OCI-LY7 (cell line): ENCODE results near the gene LGALS3. TPM values are rescaled to one million over a fixed set of nuclear protein-coding genes. Genes with fewer than 3 reads are reported as not detected.

Source experiments
- BruUV-seq: library from RNA; stranded (reverse); fragments of 400-500 nt; replicated peaks from 2 replicates; lab custom pipeline; 2021; lab: Mats Ljungman, UMichigan
- CTCF ChIA-PET: fragments of 300-600 bp; sonication (Branson Sonifier 250); formaldehyde crosslinking; loops from one replicate; lab custom pipeline; 2022; ENCODE audit warnings: antibody characterized with exemption; ENCODE audit not compliant: unreplicated experiment; lab: Charles Lee
- POLR2A ChIA-PET: fragments of 300-600 bp; sonication (Branson Sonifier 250); formaldehyde crosslinking; loops from one replicate; lab custom pipeline; 2022; ENCODE audit warnings: antibody characterized with exemption; lab: Charles Lee
- DNase-seq: peaks from one replicate; pipeline ENCODE4 v3.0.0-alpha.2; 2015; ENCODE audit warnings: low spot score
- H2AFZ ChIP-seq: fragments of 200-600 bp; sonication (generic), shearing (Covaris generic); 2 replicates; pipeline ENCODE4 v1.6.1; 2014; ENCODE audit warnings: mild to moderate bottlenecking, antibody characterized with exemption, low read length, moderate library complexity
- H3K27ac ChIP-seq: fragments of 200-600 bp; sonication (generic); 2 replicates; pipeline ENCODE4 v1.5.1; 2014; ENCODE audit warnings: mixed run types, low read depth, mild to moderate bottlenecking, moderate library complexity, low read length, inconsistent platforms; ENCODE audit not compliant: poor library complexity, severe bottlenecking
- H3K36me3 ChIP-seq: fragments of 200-600 bp; sonication (generic); 2 replicates; pipeline ENCODE4 v1.6.1; 2014; ENCODE audit warnings: mild to moderate bottlenecking, antibody characterized with exemption, low read length, moderate library complexity, mixed read lengths; ENCODE audit not compliant: insufficient read depth
- H3K4me1 ChIP-seq: fragments of 200-600 bp; sonication (generic); 2 replicates; pipeline ENCODE4 v1.5.1; 2014; ENCODE audit warnings: mild to moderate bottlenecking, low read length; ENCODE audit not compliant: insufficient read depth, poor library complexity, severe bottlenecking
- H3K4me2 ChIP-seq: fragments of 200-600 bp; sonication (generic); 2 replicates; pipeline ENCODE4 v1.6.1; 2014; ENCODE audit warnings: mild to moderate bottlenecking, low read length
- H3K4me3 ChIP-seq: fragments of 200-600 bp; sonication (generic); 2 replicates; pipeline ENCODE4 v1.5.1; 2014; ENCODE audit warnings: mild to moderate bottlenecking, low read depth, low read length; ENCODE audit not compliant: poor library complexity, severe bottlenecking
- H3K79me2 ChIP-seq: fragments of 200-600 bp; sonication (generic); 2 replicates; pipeline ENCODE4 v1.6.1; 2016; ENCODE audit warnings: low read depth, mild to moderate bottlenecking, low read length, moderate library complexity, mixed read lengths; ENCODE audit not compliant: insufficient read depth
- H3K9me2 ChIP-seq: fragments of 200-600 bp; sonication (generic); 2 replicates; pipeline ENCODE4 v1.6.1; 2016; ENCODE audit warnings: mild to moderate bottlenecking, low read length, mixed read lengths; ENCODE audit not compliant: insufficient read depth
- H3K9me3 ChIP-seq: fragments of 200-600 bp; sonication (generic); 2 replicates; pipeline ENCODE4 v1.6.1; 2014; ENCODE audit warnings: mild to moderate bottlenecking, mixed run types, low read length, mixed read lengths
- H4K20me1 ChIP-seq: fragments of 200-600 bp; sonication (generic); 2 replicates; pipeline ENCODE4 v1.6.1; 2014; ENCODE audit warnings: mild to moderate bottlenecking, antibody characterized with exemption, low read length, moderate library complexity, mixed read lengths; ENCODE audit not compliant: insufficient read depth
- CTCF ChIP-seq: fragments of 200-600 bp; sonication (generic); conservative IDR thresholded peaks from 2 replicates; pipeline ENCODE4 v1.5.1; 2014; ENCODE audit warnings: mild to moderate bottlenecking, antibody characterized with exemption, low read length, moderate library complexity, mixed read lengths
- EZH2phosphoT487 ChIP-seq: fragments of 200-600 bp; sonication (generic); IDR thresholded peaks from 2 replicates; pipeline ENCODE4 v1.6.1; 2018; ENCODE audit warnings: low read depth, borderline replicate concordance, mild to moderate bottlenecking, mixed run types, antibody characterized with exemption, low read length, moderate library complexity, mixed read lengths
- intact Hi-C: fragments of 100-400 bp; cut with micrococcal nuclease; formaldehyde crosslinking; loops from one replicate; pipeline ENCODE4 v1.10.0; 2022; ENCODE audit not compliant: unreplicated experiment
- total RNA-seq, 2 experiments: library from RNA; depleted of rRNA in 1 of 2; stranded (reverse); fragments of >200 nt in 1 of 2; shearing (Covaris generic) in 1 of 2; gene quantifications; 2 replicates each; pipeline ENCODE4 v1.2.3, GENCODE V29; 2014 to 2022

Gene LGALS3
- total RNA-seq, 2 experiments from 2014 or later: not detected

- no peak for DNase-seq
- Histone ChIP-seq H3K36me3 (peaks cover 53% of the 10 kb centered on the region), H3K4me3 (no peak overlapping the region), H4K20me1 (no peaks in the 10 kb centered on the region), H3K27ac (no peak overlapping the region), H3K4me1 (no peaks in the 10 kb centered on the region), H2AFZ (no peak overlapping the region), H3K4me2 (no peak overlapping the region), H3K9me2 (no peaks in the 10 kb centered on the region), H3K79me2 (no peaks in the 10 kb centered on the region), H3K9me3 (no peaks in the 10 kb centered on the region)
- ChIA-PET POLR2A (interaction anchor here (0.9 kb wide), 2 partner anchors 20 to 37 kb away, joined by 3 to 5 read pairs; no protein-coding TSS in a partner anchor), CTCF (no interaction called here)
- TF ChIP-seq EZH2phosphoT487 (no peak), CTCF (no peak)
- intact Hi-C loops: no loop called here
- no TSS peak for BruUV-seq
Observed at GRCh38 chr14:55136885-55137786, 8.1 kb downstream of the LGALS3 start.

GRCh38 chr14:55138091-55138490 lies 9.0 kb downstream of the LGALS3 start:
- no TSS peak for BruUV-seq
- no peak overlapping the region for H3K4me2 ChIP-seq
- H3K9me2 ChIP-seq: no peaks in the 10 kb centered on the region
- ChIA-PET CTCF (no interaction called here), POLR2A (interaction anchor here (0.6 to 1.5 kb wide), 4 partner anchors 9 to 38 kb away, joined by 3 to 5 read pairs (median 3); no protein-coding TSS in a partner anchor)
- H3K27ac ChIP-seq: no peak overlapping the region
- H2AFZ ChIP-seq: no peak overlapping the region
- H4K20me1 ChIP-seq: no peaks in the 10 kb centered on the region
- no peaks in the 10 kb centered on the region for H3K4me1 ChIP-seq
- DNase-seq: peak; percentile 12
- intact Hi-C loops: no loop called here
- no peak overlapping the region for H3K4me3 ChIP-seq
- no peaks in the 10 kb centered on the region for H3K79me2 ChIP-seq
- peak; percentile 61 for TF ChIP-seq CTCF
- no peak for TF ChIP-seq EZH2phosphoT487
- H3K36me3 ChIP-seq: peaks cover 60% of the 10 kb centered on the region
- no peaks in the 10 kb centered on the region for H3K9me3 ChIP-seq

GRCh38 chr14:55139141-55139540 lies 10.1 kb downstream of the LGALS3 start:
- BruUV-seq: no TSS peak
- ChIA-PET CTCF (no interaction called here), POLR2A (interaction anchor here (0.6 to 1.5 kb wide), 2 partner anchors 36 to 177 kb away, joined by 3 to 6 read pairs; no protein-coding TSS in a partner anchor)
- Histone ChIP-seq H3K36me3 (peaks cover 62% of the 10 kb centered on the region), H3K9me2 (no peaks in the 10 kb centered on the region), H3K79me2 (no peaks in the 10 kb centered on the region), H3K9me3 (no peaks in the 10 kb centered on the region), H3K4me2 (no peak overlapping the region), H3K4me1 (no peaks in the 10 kb centered on the region), H3K27ac (no peak overlapping the region), H2AFZ (no peak overlapping the region), H4K20me1 (no peaks in the 10 kb centered on the region), H3K4me3 (no peak overlapping the region)
- no peak for TF ChIP-seq EZH2phosphoT487
- no peak for TF ChIP-seq CTCF
- intact Hi-C loops: no loop called here
- no peak for DNase-seq
